Measurements from ENCODE around the gene ABCC3. TPM values are rescaled to one million over a fixed set of nuclear protein-coding genes. Genes with fewer than 3 reads are reported as not detected.

Gene ABCC3
- total and polyA plus RNA-seq, 4 donors = 10.3 to 46.4 (median 32.0) TPM

DNA sequence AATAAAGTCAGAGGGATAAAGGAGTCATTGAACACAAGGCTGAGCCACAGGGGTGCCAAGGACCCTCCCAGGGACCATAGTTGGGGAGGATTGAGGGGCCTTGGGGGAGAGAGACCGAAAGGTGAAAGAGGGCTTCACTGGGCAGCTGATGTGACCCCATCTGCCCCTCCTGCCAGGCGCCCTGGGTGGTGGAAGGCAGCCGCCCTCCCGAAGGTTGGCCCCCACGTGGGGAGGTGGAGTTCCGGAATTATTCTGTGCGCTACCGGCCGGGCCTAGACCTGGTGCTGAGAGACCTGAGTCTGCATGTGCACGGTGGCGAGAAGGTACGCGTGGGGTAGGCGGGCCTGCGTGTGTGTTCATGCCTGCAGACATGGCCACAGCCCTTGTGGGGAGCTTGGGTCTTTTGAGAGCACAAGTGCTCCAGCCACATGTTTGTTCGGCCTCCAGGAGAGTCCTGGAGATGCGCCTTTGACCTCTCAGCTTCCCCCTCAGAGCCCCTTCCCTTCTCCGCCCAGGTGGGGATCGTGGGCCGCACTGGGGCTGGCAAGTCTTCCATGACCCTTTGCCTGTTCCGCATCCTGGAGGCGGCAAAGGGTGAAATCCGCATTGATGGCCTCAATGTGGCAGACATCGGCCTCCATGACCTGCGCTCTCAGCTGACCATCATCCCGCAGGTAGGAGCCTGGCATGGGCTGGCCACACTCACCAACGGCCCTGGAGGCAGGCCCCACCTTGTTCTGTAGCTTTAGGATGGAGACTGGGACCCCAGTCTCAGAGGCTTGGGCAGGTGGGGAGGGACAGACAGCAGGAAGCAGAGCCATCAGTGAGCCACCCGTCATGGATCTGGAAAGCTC is 49.0 kb downstream of the ABCC3 start:
- no peak overlapping the region for H3K9ac ChIP-seq (ENCODE audit: insufficient read depth in 1 of 2, low read length in 2 of 2)
- no peaks in the 10 kb centered on the region for H3K9me3 ChIP-seq (ENCODE audit: control insufficient read depth in 4 of 4, insufficient read depth in 3 of 4, low read length in 3 of 4)
- H3K27me3 ChIP-seq (ENCODE audit: control insufficient read depth in 3 of 3, insufficient read depth in 3 of 3, low read length in 2 of 3) = no peaks in the 10 kb centered on the region
- no peak overlapping the region for H3K27ac ChIP-seq (ENCODE audit: low read depth in 1 of 2, low read length in 1 of 2)
- peaks cover 0 to 13% (median 5%) of the 10 kb centered on the region in 5 donors for H3K4me1 ChIP-seq (ENCODE audit: control insufficient read depth in 5 of 5, insufficient read depth in 5 of 5, low read length in 5 of 5)
- 92 to 93% methylated on average over 28 of the region's 28 CpGs for WGBS, 2 donors
- ATAC-seq (ENCODE audit: insufficient read depth, low FRiP score) (no peak), DNase-seq (no peak)
- H3K36me3 ChIP-seq (ENCODE audit: control insufficient read depth in 4 of 4, insufficient read depth in 4 of 4, low read length in 4 of 4) = peaks cover 0 to 6% (median 1%) of the 10 kb centered on the region in 4 donors
- TF ChIP-seq, protein P1, sequence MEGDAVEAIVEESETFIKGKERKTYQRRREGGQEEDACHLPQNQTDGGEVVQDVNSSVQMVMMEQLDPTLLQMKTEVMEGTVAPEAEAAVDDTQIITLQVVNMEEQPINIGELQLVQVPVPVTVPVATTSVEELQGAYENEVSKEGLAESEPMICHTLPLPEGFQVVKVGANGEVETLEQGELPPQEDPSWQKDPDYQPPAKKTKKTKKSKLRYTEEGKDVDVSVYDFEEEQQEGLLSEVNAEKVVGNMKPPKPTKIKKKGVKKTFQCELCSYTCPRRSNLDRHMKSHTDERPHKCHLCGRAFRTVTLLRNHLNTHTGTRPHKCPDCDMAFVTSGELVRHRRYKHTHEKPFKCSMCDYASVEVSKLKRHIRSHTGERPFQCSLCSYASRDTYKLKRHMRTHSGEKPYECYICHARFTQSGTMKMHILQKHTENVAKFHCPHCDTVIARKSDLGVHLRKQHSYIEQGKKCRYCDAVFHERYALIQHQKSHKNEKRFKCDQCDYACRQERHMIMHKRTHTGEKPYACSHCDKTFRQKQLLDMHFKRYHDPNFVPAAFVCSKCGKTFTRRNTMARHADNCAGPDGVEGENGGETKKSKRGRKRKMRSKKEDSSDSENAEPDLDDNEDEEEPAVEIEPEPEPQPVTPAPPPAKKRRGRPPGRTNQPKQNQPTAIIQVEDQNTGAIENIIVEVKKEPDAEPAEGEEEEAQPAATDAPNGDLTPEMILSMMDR (IDR thresholded peaks at IDR 0.05; ENCODE audit: control extremely low read depth, extremely low read depth) = no peak
- H3K4me3 ChIP-seq = no peak overlapping the region

DNA sequence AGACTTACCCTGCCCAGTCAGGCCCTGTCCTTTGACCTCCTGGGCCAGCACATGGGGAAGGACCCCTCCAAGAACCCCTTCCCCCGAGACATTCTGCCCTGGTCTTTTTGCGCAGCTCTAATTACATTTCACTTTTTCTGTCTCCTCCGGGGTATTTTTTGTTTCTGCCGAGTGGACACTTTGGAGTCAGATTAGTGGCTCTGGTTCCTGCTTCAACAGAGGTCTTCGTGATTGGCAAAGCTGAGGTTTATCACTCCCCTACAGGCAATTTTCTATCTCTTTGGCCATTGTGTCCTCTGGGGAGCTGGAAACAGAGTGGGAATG is 49.6 kb downstream of the ABCC3 start:
- H3K9ac ChIP-seq (ENCODE audit: insufficient read depth in 1 of 2, low read length in 2 of 2) = no peak overlapping the region
- peaks cover 0 to 13% (median 5%) of the 10 kb centered on the region in 5 donors for H3K4me1 ChIP-seq (ENCODE audit: control insufficient read depth in 5 of 5, insufficient read depth in 5 of 5, low read length in 5 of 5)

DNA sequence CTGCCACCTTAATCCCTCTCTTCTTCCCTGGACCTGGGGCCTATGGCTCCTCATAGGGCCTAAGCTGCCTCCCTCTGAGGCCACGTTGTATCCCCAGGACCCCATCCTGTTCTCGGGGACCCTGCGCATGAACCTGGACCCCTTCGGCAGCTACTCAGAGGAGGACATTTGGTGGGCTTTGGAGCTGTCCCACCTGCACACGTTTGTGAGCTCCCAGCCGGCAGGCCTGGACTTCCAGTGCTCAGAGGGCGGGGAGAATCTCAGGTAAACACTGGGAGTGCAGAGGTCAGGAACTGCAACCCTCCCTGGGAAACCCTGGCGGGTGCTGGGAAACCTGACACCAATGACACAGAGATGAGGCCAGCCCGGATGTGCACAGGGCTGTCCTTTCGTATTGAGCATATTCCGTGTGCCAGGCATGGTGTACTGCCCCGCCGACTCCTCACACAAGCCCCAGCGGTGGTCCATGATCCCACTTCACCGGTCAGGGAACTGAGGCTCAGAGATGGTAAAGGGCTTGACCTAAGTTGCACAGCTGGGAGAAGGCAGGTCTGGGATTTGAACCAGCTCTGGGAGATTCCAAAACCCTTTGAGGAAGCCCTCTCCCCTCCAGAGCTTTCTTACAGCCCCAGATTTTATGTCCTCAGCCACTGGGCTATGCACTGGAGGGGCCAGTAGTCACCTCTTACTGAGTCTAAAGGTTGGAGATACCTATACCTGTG is 50.1 kb downstream of the ABCC3 start:
- H3K9ac ChIP-seq (ENCODE audit: insufficient read depth in 1 of 2, low read length in 2 of 2) = no peak overlapping the region
- DNase-seq (no peak), ATAC-seq (ENCODE audit: insufficient read depth, low FRiP score) (no peak)
- no peak overlapping the region for H3K27ac ChIP-seq (ENCODE audit: low read depth in 1 of 2, low read length in 1 of 2)
- H3K36me3 ChIP-seq (ENCODE audit: control insufficient read depth in 4 of 4, insufficient read depth in 4 of 4, low read length in 4 of 4) = peaks cover 0 to 4% (median 0%) of the 10 kb centered on the region in 4 donors
- no peaks in the 10 kb centered on the region for H3K27me3 ChIP-seq (ENCODE audit: control insufficient read depth in 3 of 3, insufficient read depth in 3 of 3, low read length in 2 of 3)
- TF ChIP-seq, protein P1 (IDR thresholded peaks at IDR 0.05; ENCODE audit: control extremely low read depth, extremely low read depth) = no peak
- H3K9me3 ChIP-seq (ENCODE audit: control insufficient read depth in 4 of 4, insufficient read depth in 3 of 4, low read length in 3 of 4) = no peaks in the 10 kb centered on the region
- 87 to 91% methylated on average over 15 of the region's 15 CpGs for WGBS, 2 donors
- H3K4me1 ChIP-seq (ENCODE audit: control insufficient read depth in 5 of 5, insufficient read depth in 5 of 5, low read length in 5 of 5) = peaks cover 0 to 13% (median 8%) of the 10 kb centered on the region in 5 donors
- H3K4me3 ChIP-seq = no peak overlapping the region

More for the DNA sequence above, 49.6 kb downstream of the ABCC3 start:
- DNase-seq (no peak), ATAC-seq (ENCODE audit: insufficient read depth, low FRiP score) (no peak)
- TF ChIP-seq, protein P1 (IDR thresholded peaks at IDR 0.05; ENCODE audit: control extremely low read depth, extremely low read depth) = no peak
- Histone ChIP-seq H3K27me3 (ENCODE audit: control insufficient read depth in 3 of 3, insufficient read depth in 3 of 3, low read length in 2 of 3) (no peaks in the 10 kb centered on the region), H3K27ac (ENCODE audit: low read depth in 1 of 2, low read length in 1 of 2) (no peak overlapping the region), H3K36me3 (ENCODE audit: control insufficient read depth in 4 of 4, insufficient read depth in 4 of 4, low read length in 4 of 4) (peaks cover 0 to 4% (median 1%) of the 10 kb centered on the region in 4 donors), H3K9me3 (ENCODE audit: control insufficient read depth in 4 of 4, insufficient read depth in 3 of 4, low read length in 3 of 4) (no peaks in the 10 kb centered on the region), H3K4me3 (no peak overlapping the region)
- 93 to 95% methylated on average over 5 of the region's 5 CpGs for WGBS, 2 donors

All from lung (tissue), 12 donors.